H7 (cell line): ENCODE measurements around the gene UBE2D1. TPM values are rescaled to one million over a fixed set of nuclear protein-coding genes. Genes with fewer than 3 reads are reported as not detected.

Experiments
- DNase-seq: peaks from one replicate; pipeline ENCODE4 v3.0.0; 2012
- H3K27me3 ChIP-seq: 2 replicates; pipeline ENCODE4 v1.6.0; 2011; ENCODE audit warnings: mild to moderate bottlenecking, low read length; ENCODE audit not compliant: control insufficient read depth, insufficient read depth
- H3K36me3 ChIP-seq: replicated peaks from 2 replicates; pipeline ENCODE4 v1.5.1; 2011; ENCODE audit warnings: low read length; ENCODE audit not compliant: control insufficient read depth, insufficient read depth
- H3K4me3 ChIP-seq: 2 replicates; pipeline ENCODE4 v1.5.1; 2011; ENCODE audit warnings: low read depth, mild to moderate bottlenecking, control low read depth, low read length, moderate library complexity; ENCODE audit not compliant: insufficient read depth
- total RNA-seq: library from RNA; depleted of rRNA; stranded (reverse); fragments of >200 nt; shearing (Covaris generic); gene quantifications from 2 replicates; pipeline ENCODE4 v1.2.3, GENCODE V29; 2014

Gene UBE2D1
- total RNA-seq, 1 experiment from 2014 or later = 31.6 TPM

- no peaks in the 10 kb centered on the region for H3K36me3 ChIP-seq
- H3K4me3 ChIP-seq = no peak overlapping the region
- DNase-seq = no peak
- no peaks in the 10 kb centered on the region for H3K27me3 ChIP-seq
Measured at GRCh38 chr10:58351616-58352578, 17.1 kb downstream of the UBE2D1 start.

GRCh38 chr10:58352956-58353610 lies 18.3 kb downstream of the UBE2D1 start:
- DNase-seq = no peak
- no peak overlapping the region for H3K4me3 ChIP-seq
- H3K27me3 ChIP-seq = no peaks in the 10 kb centered on the region
- H3K36me3 ChIP-seq = no peaks in the 10 kb centered on the region

- Histone ChIP-seq H3K4me3 (no peak overlapping the region), H3K36me3 (no peaks in the 10 kb centered on the region), H3K27me3 (no peaks in the 10 kb centered on the region)
- DNase-seq = no peak
Measured at GRCh38 chr10:58356756-58357155, 21.9 kb downstream of the UBE2D1 start.

GRCh38 chr10:58358314-58358933 lies 23.6 kb downstream of the UBE2D1 start:
- H3K4me3 ChIP-seq = no peak overlapping the region
- no peaks in the 10 kb centered on the region for H3K36me3 ChIP-seq
- DNase-seq = no peak
- H3K27me3 ChIP-seq = no peaks in the 10 kb centered on the region

GRCh38 chr10:58358947-58359346 lies 24.1 kb downstream of the UBE2D1 start:
- DNase-seq = no peak
- H3K36me3 ChIP-seq = no peaks in the 10 kb centered on the region
- H3K27me3 ChIP-seq = no peaks in the 10 kb centered on the region
- H3K4me3 ChIP-seq = no peak overlapping the region

GRCh38 chr10:58359541-58359940 lies 24.7 kb downstream of the UBE2D1 start:
- no peak overlapping the region for H3K4me3 ChIP-seq
- H3K27me3 ChIP-seq = no peaks in the 10 kb centered on the region
- no peaks in the 10 kb centered on the region for H3K36me3 ChIP-seq
- no peak for DNase-seq

- no peak for DNase-seq
- H3K4me3 ChIP-seq = no peak overlapping the region
- H3K36me3 ChIP-seq = no peaks in the 10 kb centered on the region
- no peaks in the 10 kb centered on the region for H3K27me3 ChIP-seq
Measured at GRCh38 chr10:58360412-58361004, 25.7 kb downstream of the UBE2D1 start.

- H3K36me3 ChIP-seq = no peaks in the 10 kb centered on the region
Measured at GRCh38 chr10:58361353-58361752, 26.5 kb downstream of the UBE2D1 start.

GRCh38 chr10:58362027-58362789 lies 27.4 kb downstream of the UBE2D1 start:
- Histone ChIP-seq H3K4me3 (no peak overlapping the region), H3K36me3 (no peaks in the 10 kb centered on the region), H3K27me3 (no peaks in the 10 kb centered on the region)
- DNase-seq = no peak

More at GRCh38 chr10:58361353-58361752, 26.5 kb downstream of the UBE2D1 start:
- DNase-seq = no peak
- Histone ChIP-seq H3K27me3 (no peaks in the 10 kb centered on the region), H3K4me3 (no peak overlapping the region)

GRCh38 chr10:58367069-58367468 lies 32.3 kb downstream of the UBE2D1 start:
- Histone ChIP-seq H3K36me3 (no peaks in the 10 kb centered on the region), H3K4me3 (no peak overlapping the region), H3K27me3 (no peaks in the 10 kb centered on the region)
- no peak for DNase-seq

- no peaks in the 10 kb centered on the region for H3K36me3 ChIP-seq
- H3K27me3 ChIP-seq = no peaks in the 10 kb centered on the region
- no peak overlapping the region for H3K4me3 ChIP-seq
- DNase-seq = no peak
Measured at GRCh38 chr10:58371473-58371872, 36.7 kb downstream of the UBE2D1 start.

- H3K36me3 ChIP-seq = no peaks in the 10 kb centered on the region
- H3K4me3 ChIP-seq = no peak overlapping the region
- no peaks in the 10 kb centered on the region for H3K27me3 ChIP-seq
- DNase-seq = no peak
Measured at GRCh38 chr10:58372607-58373441, 38.0 kb downstream of the UBE2D1 start.

GRCh38 chr10:58373442-58373827 lies 38.6 kb downstream of the UBE2D1 start:
- Histone ChIP-seq H3K36me3 (no peaks in the 10 kb centered on the region), H3K27me3 (no peaks in the 10 kb centered on the region), H3K4me3 (no peak overlapping the region)
- DNase-seq = no peak
